GM21825 (cell line): ENCODE measurements around the gene GRK1.
"Not testable (repeated sequence)": the region's sequence is repeated elsewhere in the genome, so short reads cannot be mapped to it uniquely, and the experiment has no call there.

Experiments used
- ATAC-seq: cut with Tn5 transposase; IDR thresholded peaks from one replicate; pipeline ENCODE4 v1.9.1; 2021; ENCODE audit warnings: mild to moderate bottlenecking, moderate library complexity; ENCODE audit not compliant: unreplicated experiment

Gene GRK1

GRCh38 chr13:113742000-113742441, 75.0 kb downstream of the GRK1 start:
- no peak for ATAC-seq

GRCh38 chr13:113742445-113743120, 75.6 kb downstream of the GRK1 start:
- no peak for ATAC-seq

- ATAC-seq: no peak
Measured at GRCh38 chr13:113743366-113744195, 76.6 kb downstream of the GRK1 start.

GRCh38 chr13:113744197-113745000, 77.4 kb downstream of the GRK1 start:
- ATAC-seq: no peak

- no peak for ATAC-seq
Measured at GRCh38 chr13:113745059-113745458, 78.0 kb downstream of the GRK1 start.

- not testable (repeated sequence) for ATAC-seq
Measured at GRCh38 chr13:113745500-113746142, 78.6 kb downstream of the GRK1 start.

GRCh38 chr13:113746143-113746525, 79.1 kb downstream of the GRK1 start:
- no peak for ATAC-seq

- no peak for ATAC-seq
Measured at GRCh38 chr13:113746671-113747070, 79.7 kb downstream of the GRK1 start.

- no peak for ATAC-seq
Measured at GRCh38 chr13:113747291-113747833, 80.3 kb downstream of the GRK1 start.

GRCh38 chr13:113748101-113748861, 81.3 kb downstream of the GRK1 start:
- no peak for ATAC-seq

GRCh38 chr13:113748862-113749451, 81.9 kb downstream of the GRK1 start:
- ATAC-seq: no peak

GRCh38 chr13:113749507-113749906, 82.5 kb downstream of the GRK1 start:
- no peak for ATAC-seq

- no peak for ATAC-seq
Measured at GRCh38 chr13:113749967-113750366, 82.9 kb downstream of the GRK1 start.

- no peak for ATAC-seq
Measured at GRCh38 chr13:113750554-113751399, 83.8 kb downstream of the GRK1 start.

GRCh38 chr13:113751491-113751890, 84.5 kb downstream of the GRK1 start:
- ATAC-seq: no peak

GRCh38 chr13:113752211-113752986, 85.4 kb downstream of the GRK1 start:
- not testable (repeated sequence) for ATAC-seq

- ATAC-seq: no peak
Measured at GRCh38 chr13:113753171-113753570, 86.2 kb downstream of the GRK1 start.

GRCh38 chr13:113754242-113754641, 87.2 kb downstream of the GRK1 start:
- no peak for ATAC-seq
